ENCODE measurements around the gene RPUSD4. TPM values are rescaled to one million over a fixed set of nuclear protein-coding genes. Genes with fewer than 3 reads are reported as not detected.

The RPUSD4 gene
- total and polyA plus RNA-seq, 9 of the 15 experiments (the other 6 are each of a cell fraction or from before 2014, with no cell fraction given): 27.4 to 56.2 (median 44.6) TPM

GRCh38 chr11:126211236-126212088 lies at the start of gene RPUSD4, which contains the start of gene FAM118B (continued):
- no peak for TF ChIP-seq CHD7 (IDR thresholded peaks at IDR 0.05; ENCODE audit: low read depth, low read length)
- TF ChIP-seq FOXA1 (IDR thresholded peaks at IDR 0.05; ENCODE audit: borderline replicate concordance): no peak
- TF ChIP-seq SREBF1 (IDR thresholded peaks at IDR 0.05; ENCODE audit: borderline replicate concordance, low read depth, low read length): peak; percentile 43; the same call in 1 of the 2 replicates
- no peak for TF ChIP-seq MCM5 (IDR thresholded peaks at IDR 0.05; ENCODE audit: low read depth)
- peak; percentile 87 for TF ChIP-seq HMGN3 (IDR thresholded peaks at IDR 0.05; ENCODE audit: borderline replicate concordance, extremely low read depth, insufficient read length, low read depth, low read length)
- peak; percentile 8 for TF ChIP-seq PRDM10 (IDR thresholded peaks at IDR 0.05; ENCODE audit: partially characterized antibody)

Data from K562 (cell line).